GM12878 (cell line): ENCODE measurements around the gene ZFP1. TPM values are rescaled to one million over a fixed set of nuclear protein-coding genes. Genes with fewer than 3 reads are reported as not detected.

Experiments
- ATAC-seq: fragments of 200-7000 bp; cut with Tn5 transposase; 3 replicates; pipeline ENCODE4 v1.9.1; 2020; ENCODE audit warnings: mild to moderate bottlenecking, moderate library complexity
- BruUV-seq: library from RNA; stranded (reverse); fragments of 400-500 nt; replicated peaks from 2 replicates; lab custom pipeline; 2021; lab: Mats Ljungman, UMichigan
- CTCF ChIA-PET: fragments of 300-600 bp; sonication (Branson Sonifier 250); formaldehyde crosslinking; extraction: SDS; loops from one replicate; lab custom pipeline; 2021; ENCODE audit warnings: inconsistent platforms; lab: Yijun Ruan, JAX
- POLR2A ChIA-PET: fragments of 350-600 bp; formaldehyde crosslinking; extraction: SDS; loops from one replicate; lab custom pipeline; 2021; ENCODE audit warnings: inconsistent platforms; lab: Charles Lee
- RAD21 ChIA-PET: fragments of 300-600 bp; sonication (Branson Sonifier 250); formaldehyde crosslinking; loops from one replicate; lab custom pipeline; 2023; ENCODE audit warnings: antibody characterized with exemption; ENCODE audit not compliant: unreplicated experiment; lab: Charles Lee
- SMC1A ChIA-PET: fragments of 300-600 bp; sonication (Branson Sonifier 250); formaldehyde crosslinking; loops from one replicate; lab custom pipeline; 2023; ENCODE audit not compliant: unreplicated experiment, uncharacterized antibody; lab: Charles Lee
- DNase-seq: peaks from one replicate; pipeline ENCODE4 v3.0.0-alpha.2; 2011; ENCODE audit warnings: low read depth, low spot score
- FAIRE-seq: peaks from 3 replicates; lab custom pipeline; 2011; peaks lifted over from hg19 to GRCh38; lab: Jason Lieb, UNC
- H2AFZ ChIP-seq: 2 replicates; pipeline ENCODE4 v1.6.0; 2011; ENCODE audit warnings: low read depth, low read length, control low read depth; ENCODE audit not compliant: control insufficient read depth
- H3K27ac ChIP-seq: 2 replicates; pipeline ENCODE4 v1.5.1; 2011; ENCODE audit warnings: control low read depth; ENCODE audit not compliant: control insufficient read depth, insufficient read depth
- H3K27me3 ChIP-seq, 2 experiments: replicated peaks in 1 of 2; 2 replicates each; pipeline versions ENCODE4 v1.6.0 to v1.6.1; 2011; ENCODE audit warnings: low read length in 1 of 2; ENCODE audit not compliant: control insufficient read depth in 2 of 2, insufficient read depth in 2 of 2
- H3K36me3 ChIP-seq, 2 experiments: 2 replicates each; pipeline ENCODE4 v1.5.1; 2011; ENCODE audit warnings: low read length in 1 of 2; ENCODE audit not compliant: control insufficient read depth in 2 of 2, insufficient read depth in 2 of 2
- H3K4me1 ChIP-seq: 2 replicates; pipeline ENCODE4 v1.6.1; 2011; ENCODE audit warnings: mild to moderate bottlenecking, low read length, moderate library complexity, mixed read lengths; ENCODE audit not compliant: control insufficient read depth, insufficient read depth
- H3K4me2 ChIP-seq: 2 replicates; pipeline ENCODE4 v1.6.0; 2011; ENCODE audit warnings: control low read depth; ENCODE audit not compliant: control insufficient read depth, insufficient read depth
- H3K4me3 ChIP-seq: fragments of 200-600 bp; sonication (generic); 2 replicates; pipeline ENCODE4 v1.5.1; 2016
- H3K79me2 ChIP-seq: 2 replicates; pipeline ENCODE4 v1.6.0; 2011; ENCODE audit warnings: low read length; ENCODE audit not compliant: control insufficient read depth, insufficient read depth
- H3K9ac ChIP-seq: 2 replicates; pipeline ENCODE4 v1.8.0; 2011; ENCODE audit warnings: low read length, control low read depth, mixed read lengths; ENCODE audit not compliant: control insufficient read depth, insufficient read depth
- H3K9me3 ChIP-seq: replicated peaks from 3 replicates; pipeline ENCODE4 v1.5.1; 2011; ENCODE audit warnings: mild to moderate bottlenecking, low read length; ENCODE audit not compliant: control insufficient read depth, insufficient read depth
- H4K20me1 ChIP-seq: 2 replicates; pipeline ENCODE4 v1.6.0; 2011; ENCODE audit not compliant: control insufficient read depth, insufficient read depth
- ASH2L ChIP-seq: fragments of 300-600, 200-600 bp; sonication (generic); IDR thresholded peaks from 2 replicates; pipeline ENCODE4 v1.6.1; 2017; ENCODE audit warnings: low read depth, mild to moderate bottlenecking, borderline replicate concordance
- ATF7 ChIP-seq: fragments of 450-650 bp; IDR thresholded peaks from 2 replicates; pipeline ENCODE4 v1.6.1; 2016; ENCODE audit warnings: low read depth, mild to moderate bottlenecking
- BMI1 ChIP-seq: fragments of 450-650 bp; IDR thresholded peaks from 2 replicates; pipeline ENCODE4 v1.6.1; 2016; ENCODE audit warnings: mild to moderate bottlenecking, moderate library complexity, borderline replicate concordance
- BRCA1 ChIP-seq: IDR thresholded peaks from 2 replicates; pipeline ENCODE4 v1.6.1; 2011; ENCODE audit warnings: low read depth, low read length, improper control_type of control experiment
- CHD2 ChIP-seq: IDR thresholded peaks from 2 replicates; pipeline ENCODE4 v1.6.1; 2011; ENCODE audit warnings: low read depth, low read length, improper control_type of control experiment, borderline replicate concordance
- CREB1 ChIP-seq: IDR thresholded peaks from 2 replicates; pipeline ENCODE4 v1.6.1; 2012; ENCODE audit warnings: low read depth, mild to moderate bottlenecking, inconsistent platforms
- HDGF ChIP-seq: fragments of 450-650 bp; IDR thresholded peaks from 2 replicates; pipeline ENCODE4 v1.6.1; 2016; ENCODE audit warnings: antibody characterized with exemption
- MTA3 ChIP-seq: IDR thresholded peaks from 2 replicates; pipeline ENCODE4 v1.6.1; 2012; ENCODE audit warnings: low read length, inconsistent platforms, borderline replicate concordance
- PBX3 ChIP-seq: IDR thresholded peaks from 2 replicates; pipeline ENCODE4 v1.6.1; 2011; ENCODE audit warnings: mild to moderate bottlenecking, low read depth, low read length, moderate library complexity; ENCODE audit not compliant: insufficient replicate concordance
- PML ChIP-seq: IDR thresholded peaks from 2 replicates; pipeline ENCODE4 v1.6.1; 2012; ENCODE audit warnings: low read length, inconsistent platforms
- POLR2AphosphoS2 ChIP-seq: IDR thresholded peaks from 2 replicates; pipeline ENCODE4 v1.6.1; 2011; ENCODE audit warnings: low read depth, mild to moderate bottlenecking, low read length, improper control_type of control experiment, moderate library complexity
- RUNX3 ChIP-seq: IDR thresholded peaks from 2 replicates; pipeline ENCODE4 v1.6.1; 2012; ENCODE audit warnings: low read length, inconsistent platforms
- TCF12 ChIP-seq: IDR thresholded peaks from 2 replicates; pipeline ENCODE4 v1.6.1; 2011; ENCODE audit warnings: low read depth, mild to moderate bottlenecking, low read length
- YY1 ChIP-seq: IDR thresholded peaks from 2 replicates; pipeline ENCODE4 v1.6.1; 2011; ENCODE audit warnings: low read depth, mild to moderate bottlenecking, low read length
- ZNF207 ChIP-seq: fragments of 450-650 bp; IDR thresholded peaks from 2 replicates; pipeline ENCODE4 v1.6.1; 2014; ENCODE audit warnings: antibody characterized with exemption, mild to moderate bottlenecking, borderline replicate concordance
- WGBS: methylation state at CpG from one replicate; pipeline ENCODE4 v1.1.6; 2016; ENCODE audit warnings: low lambda C conversion rate; ENCODE audit not compliant: insufficient replicate concordance, insufficient coverage; ENCODE audit errors: missing lambda C conversion rate; 5-methylcytosine and 5-hydroxymethylcytosine counted together
- in situ Hi-C: fragments of 300-500 bp; cut with MboI; formaldehyde crosslinking; loops from 9 replicates; pipeline ENCODE4 v1.14.3; 2018; ENCODE audit warnings: mixed read lengths
- intact Hi-C: fragments of 100-400 bp; cut with micrococcal nuclease; formaldehyde crosslinking; loops from one replicate; pipeline ENCODE4 v1.14.2; 2022; ENCODE audit not compliant: unreplicated experiment
- polyA plus RNA-seq, 11 experiments: library from polyadenylated mRNA; depleted of rRNA in 4 of 11; unstranded in 6 of 11; stranded (reverse) in 5 of 11; fragments of >200 nt; fragmentation: Nextera tagmentation in 4 of 11; fragmentation: Illumina TruSeq in 1 of 11; extraction: Ambion mirVana in 4 of 11; extraction: Trizol in 1 of 11; gene quantifications; 1 replicate in 1 of 11; 2 replicates in 10 of 11; pipeline versions ENCODE4 v1.2.1 to v1.2.3, GENCODE V29; 2011 to 2016; ENCODE audit warnings: inconsistent platforms in 2 of 11, missing spikeins in 2 of 11, low read depth in 1 of 11
- total RNA-seq, 4 experiments: library from RNA; depleted of rRNA in 3 of 4; stranded (reverse); fragments of >200 nt in 3 of 4; fragmentation: Illumina TruSeq in 1 of 4; extraction: Trizol in 1 of 4; gene quantifications; 2 replicates each; pipeline versions ENCODE4 v1.2.1 to v1.2.3, GENCODE V29; 2013 to 2021

The ZFP1 gene
- total and polyA plus RNA-seq, 10 of the 15 experiments (the other 5 are each of a cell fraction or from before 2014, with no cell fraction given) = 3.5 to 17.6 (median 14.7) TPM

GRCh38 chr16:75138636-75139035 is 9.7 kb upstream of the ZFP1 start:
- no peaks in the 10 kb centered on the region for H4K20me1 ChIP-seq
- no peaks in the 10 kb centered on the region for H3K27me3 ChIP-seq
- H3K9ac ChIP-seq = no peak overlapping the region
- H3K4me2 ChIP-seq = no peak overlapping the region
- TF ChIP-seq YY1 (no peak), BMI1 (no peak), PBX3 (no peak), POLR2AphosphoS2 (no peak), CHD2 (no peak), TCF12 (no peak), HDGF (no peak), MTA3 (no peak), ZNF207 (no peak), BRCA1 (no peak), ATF7 (peak; percentile 45; the same call in 1 of the 2 replicates), ASH2L (no peak), PML (no peak), RUNX3 (0 out of 2 replicates have a peak, but pooled peaks have one; percentile 8), CREB1 (no peak)
- no peak overlapping the region for H3K27ac ChIP-seq
- in situ Hi-C loops (no loop called here), intact Hi-C loops (no loop called here)
- ChIA-PET SMC1A (interaction anchor here (2.0 kb wide), 1 partner anchor 276 kb away, joined by 6 read pairs; no protein-coding TSS in a partner anchor), CTCF (no interaction called here), RAD21 (no interaction called here), POLR2A (interaction anchor here (0.7 kb wide), 1 partner anchor 521 kb away, joined by 5 read pairs; no protein-coding TSS in a partner anchor)
- H3K4me1 ChIP-seq = no peaks in the 10 kb centered on the region
- DNase-seq (no peak), FAIRE-seq (no peak), ATAC-seq (peak; percentile 27; the same call in 2 of the 3 replicates)
- no peaks in the 10 kb centered on the region for H3K36me3 ChIP-seq
- no TSS peak for BruUV-seq
- H3K79me2 ChIP-seq = no peaks in the 10 kb centered on the region
- no peaks in the 10 kb centered on the region for H3K9me3 ChIP-seq
- no peak overlapping the region for H2AFZ ChIP-seq
- no peak overlapping the region for H3K4me3 ChIP-seq
- WGBS = 57% methylated on average over 9 of the region's 9 CpGs
